ENCODE results near the gene YARS1. TPM values are rescaled to one million over a fixed set of nuclear protein-coding genes. Genes with fewer than 3 reads are reported as not detected.

The YARS1 gene
- total and polyA plus RNA-seq, 8 donors = 25.1 to 135 (median 34.9) TPM

- FAIRE-seq (no peak), ATAC-seq (no peak), DNase-seq (no peak)
- intact Hi-C loops (cut with DNase I) = no loop called here
- 69 to 78% methylated on average over 3 of the region's 3 CpGs for whole genome bisulfite sequencing, 2 donors
- Histone ChIP-seq H3K4me1 (peaks cover 5 to 19% (median 15%) of the 10 kb centered on the region in 3 donors), H3K36me3 (no peaks in the 10 kb centered on the region), H3K9me3 (no peaks in the 10 kb centered on the region), H3K27ac (no peak overlapping the region), H3K4me3 (no peak overlapping the region), H3K27me3 (no peaks in the 10 kb centered on the region)
- TF ChIP-seq, protein P1, sequence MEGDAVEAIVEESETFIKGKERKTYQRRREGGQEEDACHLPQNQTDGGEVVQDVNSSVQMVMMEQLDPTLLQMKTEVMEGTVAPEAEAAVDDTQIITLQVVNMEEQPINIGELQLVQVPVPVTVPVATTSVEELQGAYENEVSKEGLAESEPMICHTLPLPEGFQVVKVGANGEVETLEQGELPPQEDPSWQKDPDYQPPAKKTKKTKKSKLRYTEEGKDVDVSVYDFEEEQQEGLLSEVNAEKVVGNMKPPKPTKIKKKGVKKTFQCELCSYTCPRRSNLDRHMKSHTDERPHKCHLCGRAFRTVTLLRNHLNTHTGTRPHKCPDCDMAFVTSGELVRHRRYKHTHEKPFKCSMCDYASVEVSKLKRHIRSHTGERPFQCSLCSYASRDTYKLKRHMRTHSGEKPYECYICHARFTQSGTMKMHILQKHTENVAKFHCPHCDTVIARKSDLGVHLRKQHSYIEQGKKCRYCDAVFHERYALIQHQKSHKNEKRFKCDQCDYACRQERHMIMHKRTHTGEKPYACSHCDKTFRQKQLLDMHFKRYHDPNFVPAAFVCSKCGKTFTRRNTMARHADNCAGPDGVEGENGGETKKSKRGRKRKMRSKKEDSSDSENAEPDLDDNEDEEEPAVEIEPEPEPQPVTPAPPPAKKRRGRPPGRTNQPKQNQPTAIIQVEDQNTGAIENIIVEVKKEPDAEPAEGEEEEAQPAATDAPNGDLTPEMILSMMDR (IDR thresholded peaks at IDR 0.05) = no peak
Measured at GRCh38 chr1:32749771-32750170, 67.4 kb downstream of the YARS1 start.

GRCh38 chr1:32749332-32749731 lies 67.8 kb downstream of the YARS1 start:
- intact Hi-C loops (cut with DNase I) = no loop called here
- H3K4me3 ChIP-seq = no peak overlapping the region
- peaks cover 5 to 19% (median 19%) of the 10 kb centered on the region in 3 donors for H3K4me1 ChIP-seq
- TF ChIP-seq, protein P1 (IDR thresholded peaks at IDR 0.05) = no peak
- no peaks in the 10 kb centered on the region for H3K36me3 ChIP-seq
- no peak overlapping the region for H3K27ac ChIP-seq
- ATAC-seq = no peak
- WGBS, 2 donors = 80 to 83% methylated on average over 4 of the region's 4 CpGs
- FAIRE-seq = no peak
- no peaks in the 10 kb centered on the region for H3K9me3 ChIP-seq
- DNase-seq = no peak
- no peaks in the 10 kb centered on the region for H3K27me3 ChIP-seq

- 87 to 89% methylated on average over 8 of the region's 8 CpGs for WGBS, 2 donors
- H3K27me3 ChIP-seq = no peaks in the 10 kb centered on the region
- no peaks in the 10 kb centered on the region for H3K36me3 ChIP-seq
- TF ChIP-seq, protein P1 (IDR thresholded peaks at IDR 0.05) = no peak
- H3K4me3 ChIP-seq = no peak overlapping the region
- ATAC-seq (no peak), DNase-seq (no peak), FAIRE-seq (no peak)
- intact Hi-C loops (cut with DNase I) = no loop called here
- H3K27ac ChIP-seq = no peak overlapping the region
- no peaks in the 10 kb centered on the region for H3K9me3 ChIP-seq
- peaks cover 8 to 23% (median 19%) of the 10 kb centered on the region in 3 donors for H3K4me1 ChIP-seq
Measured at GRCh38 chr1:32748926-32749325, 68.2 kb downstream of the YARS1 start.

DNA sequence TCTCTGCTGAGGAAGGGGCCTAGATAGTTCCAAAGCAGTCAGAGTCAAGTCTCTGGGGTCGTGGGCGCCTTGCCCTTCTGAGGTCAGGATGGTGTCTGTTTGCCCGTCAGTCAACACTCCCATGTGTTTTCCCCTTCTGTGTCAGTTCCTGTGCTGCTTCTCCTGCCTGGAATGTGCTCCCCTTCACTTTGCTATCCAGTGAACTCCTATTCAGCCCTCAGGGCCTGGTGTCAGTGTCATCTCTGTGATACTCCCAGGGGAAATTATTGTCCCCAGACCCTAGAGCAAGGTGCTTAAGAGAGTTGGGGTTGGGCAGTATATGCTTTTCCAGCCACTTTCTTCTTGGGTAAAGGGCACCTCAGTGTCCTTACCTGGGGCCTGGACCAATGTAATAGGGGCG lies 68.8 kb downstream of the YARS1 start:
- H3K4me1 ChIP-seq = peaks cover 6 to 24% (median 17%) of the 10 kb centered on the region in 3 donors
- no peak for FAIRE-seq
- 91 to 93% methylated on average over 4 of the region's 4 CpGs for WGBS, 2 donors

GRCh38 chr1:32746130-32746529 lies 71.0 kb downstream of the YARS1 start:
- no peak overlapping the region for H3K4me3 ChIP-seq
- H3K9me3 ChIP-seq = no peaks in the 10 kb centered on the region
- H3K36me3 ChIP-seq = no peaks in the 10 kb centered on the region
- FAIRE-seq (no peak), ATAC-seq (peak in 3 of 4 donors; percentile 5 to 31 (median 13)), DNase-seq (peak in 2 of 6 donors; percentile 52 to 56)
- intact Hi-C loops (cut with DNase I) = no loop called here
- no peaks in the 10 kb centered on the region for H3K27me3 ChIP-seq
- TF ChIP-seq, protein P1 (IDR thresholded peaks at IDR 0.05) = no peak
- 23 to 32% methylated on average over 9 of the region's 9 CpGs for WGBS, 2 donors
- peaks cover 3 to 22% (median 14%) of the 10 kb centered on the region in 3 donors for H3K4me1 ChIP-seq
- H3K27ac ChIP-seq = peak overlapping the region in 2 of 4 donors; percentile 23 to 51

More for the DNA sequence above, 68.8 kb downstream of the YARS1 start:
- no peak overlapping the region for H3K27ac ChIP-seq
- no peaks in the 10 kb centered on the region for H3K36me3 ChIP-seq
- H3K4me3 ChIP-seq = no peak overlapping the region
- TF ChIP-seq, protein P1 (IDR thresholded peaks at IDR 0.05) = no peak
- ATAC-seq = no peak
- H3K9me3 ChIP-seq = no peaks in the 10 kb centered on the region
- H3K27me3 ChIP-seq = no peaks in the 10 kb centered on the region
- DNase-seq = no peak
- intact Hi-C loops (cut with DNase I) = no loop called here

All from pancreas (tissue), 10 donors.